SK-N-SH treated with all-trans-retinoic acid at 6 μM for 48 hours (cell line): Measurements from ENCODE around the gene CIITA.

ENCODE experiments used
- ATAC-seq: fragments of 200-7000 bp; cut with Tn5 transposase; 3 replicates; pipeline ENCODE4 v1.9.1; 2020; ENCODE audit warnings: mild to moderate bottlenecking, moderate library complexity
- BACH2 ChIP-seq: fragments of 250-450 bp; sonication (Bioruptor Pico); IDR thresholded peaks from 2 replicates; pipeline ENCODE4 v1.9.0; 2021; ENCODE audit warnings: mild to moderate bottlenecking, borderline replicate concordance
- CSDC2 ChIP-seq: fragments of 250-450 bp; sonication (Bioruptor Pico); IDR thresholded peaks from 2 replicates; pipeline ENCODE4 v1.5.0; 2020; ENCODE audit warnings: mild to moderate bottlenecking, moderate library complexity
- ESRRG ChIP-seq: fragments of 250-450 bp; sonication (Bioruptor Pico); IDR thresholded peaks from 2 replicates; pipeline ENCODE4 v1.6.1; 2021; ENCODE audit warnings: mild to moderate bottlenecking
- GLIS3 ChIP-seq: fragments of 250-450 bp; sonication (Bioruptor Pico); IDR thresholded peaks from 2 replicates; pipeline ENCODE4 v1.5.0; 2020; ENCODE audit warnings: mild to moderate bottlenecking, moderate library complexity
- ISL1 ChIP-seq: fragments of 250-450 bp; sonication (Bioruptor Pico); IDR thresholded peaks from 2 replicates; pipeline ENCODE4 v2.1.2; 2022; ENCODE audit warnings: mild to moderate bottlenecking, moderate library complexity
- OSR1 ChIP-seq: fragments of 250-450 bp; sonication (Bioruptor Pico); IDR thresholded peaks from 2 replicates; pipeline ENCODE4 v1.8.0; 2022; ENCODE audit warnings: moderate library complexity, mild to moderate bottlenecking, inconsistent platforms
- PPARA ChIP-seq: fragments of 250-450 bp; sonication (Bioruptor Pico); IDR thresholded peaks from 2 replicates; pipeline ENCODE4 v1.5.0; 2020; ENCODE audit warnings: mild to moderate bottlenecking, borderline replicate concordance
- RARB ChIP-seq: fragments of 250-450 bp; sonication (Bioruptor Pico); IDR thresholded peaks from 2 replicates; pipeline ENCODE4 v1.8.0; 2021; ENCODE audit warnings: mild to moderate bottlenecking, moderate library complexity
- SNAI2 ChIP-seq: fragments of 250-450 bp; sonication (Bioruptor Pico); IDR thresholded peaks from 2 replicates; pipeline ENCODE4 v1.5.0; 2020; ENCODE audit warnings: mild to moderate bottlenecking, moderate library complexity
- TCF4 ChIP-seq: fragments of 250-450 bp; sonication (Bioruptor Pico); IDR thresholded peaks from 2 replicates; pipeline ENCODE4 v1.8.0; 2021; ENCODE audit warnings: mild to moderate bottlenecking, moderate library complexity, borderline replicate concordance
- TOX ChIP-seq: fragments of 250-450 bp; sonication (Bioruptor Pico); IDR thresholded peaks from 2 replicates; pipeline ENCODE4 v1.8.0; 2021; ENCODE audit warnings: mild to moderate bottlenecking, moderate library complexity, borderline replicate concordance
- ZC3H10 ChIP-seq: fragments of 250-450 bp; sonication (Bioruptor Pico); IDR thresholded peaks from 2 replicates; pipeline ENCODE4 v1.5.1; 2021; ENCODE audit warnings: mild to moderate bottlenecking, moderate library complexity
- ZFP3 ChIP-seq: fragments of 250-450 bp; sonication (Bioruptor Pico); IDR thresholded peaks from 2 replicates; pipeline ENCODE4 v1.5.0; 2020; ENCODE audit warnings: mild to moderate bottlenecking, moderate library complexity
- ZFP30 ChIP-seq: fragments of 450-650 bp; formaldehyde crosslinking; IDR thresholded peaks from 2 replicates; pipeline ENCODE4 v1.5.0; 2022; ENCODE audit warnings: mild to moderate bottlenecking, moderate library complexity
- ZNF565 ChIP-seq: fragments of 450-650 bp; formaldehyde crosslinking; conservative IDR thresholded peaks from 2 replicates; pipeline ENCODE4 v1.5.0; 2020; ENCODE audit warnings: low read depth, mild to moderate bottlenecking, moderate library complexity
- ZNF70 ChIP-seq: fragments of 450-650 bp; formaldehyde crosslinking; IDR thresholded peaks from 2 replicates; pipeline ENCODE4 v1.5.0; 2020; ENCODE audit warnings: mild to moderate bottlenecking, moderate library complexity
- TF ChIP-seq, protein P1 (sequence below): fragments of 250-450 bp; sonication (Bioruptor Pico); IDR thresholded peaks from 2 replicates; pipeline ENCODE4 v1.8.0; 2021; ENCODE audit warnings: low read depth, mild to moderate bottlenecking, moderate library complexity, borderline replicate concordance
- TF ChIP-seq, protein P2 (sequence below): fragments of 250-450 bp; sonication (Bioruptor Pico); IDR thresholded peaks from 2 replicates; pipeline ENCODE4 v1.8.0; 2020; ENCODE audit warnings: mild to moderate bottlenecking, moderate library complexity, borderline replicate concordance
- TF ChIP-seq, protein P3 (sequence below): fragments of 250-450 bp; sonication (Bioruptor Pico); IDR thresholded peaks from 2 replicates; pipeline ENCODE4 v1.5.1; 2020; ENCODE audit warnings: low read depth, mild to moderate bottlenecking, moderate library complexity
- TF ChIP-seq, protein P4 (sequence below): fragments of 250-450 bp; sonication (Bioruptor Pico); IDR thresholded peaks from 2 replicates; pipeline ENCODE4 v1.5.1; 2021; ENCODE audit warnings: mild to moderate bottlenecking, moderate library complexity
- TF ChIP-seq, protein P5 (sequence below): fragments of 250-450 bp; sonication (Bioruptor Pico); IDR thresholded peaks from 2 replicates; pipeline ENCODE4 v1.5.0; 2020; ENCODE audit warnings: mild to moderate bottlenecking, moderate library complexity

Gene CIITA

DNA sequence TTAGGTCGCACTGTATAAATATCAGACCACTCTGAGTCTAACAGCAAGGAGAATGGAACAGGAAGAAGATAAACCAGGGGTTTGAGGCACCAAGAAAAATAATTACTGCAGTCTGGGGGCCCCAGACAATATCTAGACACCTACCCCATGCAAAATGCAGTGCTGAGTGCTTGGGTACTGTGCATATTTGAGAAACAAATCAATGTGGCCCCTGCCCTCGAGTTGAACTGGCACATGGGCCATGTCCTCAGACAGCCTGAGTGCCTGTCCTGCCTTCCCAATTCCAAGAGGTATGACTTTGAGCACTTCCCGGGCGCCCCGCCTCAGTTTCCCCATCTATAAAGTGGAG, 6.2 kb upstream of the CIITA start (continued):
- TF ChIP-seq, protein P1, sequence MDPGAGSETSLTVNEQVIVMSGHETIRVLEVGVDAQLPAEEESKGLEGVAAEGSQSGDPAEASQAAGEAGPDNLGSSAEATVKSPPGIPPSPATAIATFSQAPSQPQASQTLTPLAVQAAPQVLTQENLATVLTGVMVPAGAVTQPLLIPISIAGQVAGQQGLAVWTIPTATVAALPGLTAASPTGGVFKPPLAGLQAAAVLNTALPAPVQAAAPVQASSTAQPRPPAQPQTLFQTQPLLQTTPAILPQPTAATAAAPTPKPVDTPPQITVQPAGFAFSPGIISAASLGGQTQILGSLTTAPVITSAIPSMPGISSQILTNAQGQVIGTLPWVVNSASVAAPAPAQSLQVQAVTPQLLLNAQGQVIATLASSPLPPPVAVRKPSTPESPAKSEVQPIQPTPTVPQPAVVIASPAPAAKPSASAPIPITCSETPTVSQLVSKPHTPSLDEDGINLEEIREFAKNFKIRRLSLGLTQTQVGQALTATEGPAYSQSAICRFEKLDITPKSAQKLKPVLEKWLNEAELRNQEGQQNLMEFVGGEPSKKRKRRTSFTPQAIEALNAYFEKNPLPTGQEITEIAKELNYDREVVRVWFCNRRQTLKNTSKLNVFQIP (CRISPR knock-in tag), result no peak

DNA sequence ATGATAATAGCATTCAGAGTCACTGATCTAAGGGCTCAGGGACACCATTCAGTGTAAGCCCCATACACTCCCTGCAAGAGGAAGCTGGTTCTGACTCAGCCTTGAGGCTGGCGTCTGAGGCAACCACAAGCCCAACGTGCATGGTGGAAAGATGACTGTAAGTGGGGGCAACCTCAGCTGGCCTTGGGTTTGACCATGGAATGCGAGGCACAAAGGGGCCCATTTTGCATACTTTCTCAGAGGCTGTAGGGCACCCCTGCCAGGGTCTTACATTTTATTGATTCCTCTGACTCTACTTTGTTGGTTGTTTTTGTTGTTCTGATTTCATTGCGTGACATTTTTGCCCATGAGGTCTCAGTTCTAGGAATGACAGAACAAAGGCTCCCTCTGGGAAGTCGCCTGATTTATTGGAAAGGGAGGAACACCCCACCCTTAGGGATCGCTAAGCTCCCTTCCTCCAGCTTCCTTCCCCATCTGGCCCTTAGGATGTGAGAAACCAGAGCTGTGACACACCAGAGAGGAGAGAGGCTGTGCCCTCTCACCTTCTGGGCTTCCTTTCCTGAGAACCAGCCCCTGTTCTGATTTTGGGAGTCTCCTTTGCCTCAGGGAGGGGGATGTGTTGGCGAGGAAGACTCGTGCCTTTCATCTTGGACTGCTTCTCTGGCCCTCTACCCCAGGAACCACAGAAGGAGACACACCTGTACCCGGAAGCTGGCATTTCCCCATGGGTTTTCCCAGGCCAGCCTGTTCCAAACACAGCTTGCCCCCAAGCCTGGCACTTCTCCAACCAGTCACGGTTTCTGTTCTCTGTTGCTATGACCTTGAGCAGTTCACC, 5.6 kb upstream of the CIITA start:
- ATAC-seq, result peak; percentile 92
- no peak for TF ChIP-seq OSR1 (CRISPR knock-in tag)
- TF ChIP-seq, protein P2, sequence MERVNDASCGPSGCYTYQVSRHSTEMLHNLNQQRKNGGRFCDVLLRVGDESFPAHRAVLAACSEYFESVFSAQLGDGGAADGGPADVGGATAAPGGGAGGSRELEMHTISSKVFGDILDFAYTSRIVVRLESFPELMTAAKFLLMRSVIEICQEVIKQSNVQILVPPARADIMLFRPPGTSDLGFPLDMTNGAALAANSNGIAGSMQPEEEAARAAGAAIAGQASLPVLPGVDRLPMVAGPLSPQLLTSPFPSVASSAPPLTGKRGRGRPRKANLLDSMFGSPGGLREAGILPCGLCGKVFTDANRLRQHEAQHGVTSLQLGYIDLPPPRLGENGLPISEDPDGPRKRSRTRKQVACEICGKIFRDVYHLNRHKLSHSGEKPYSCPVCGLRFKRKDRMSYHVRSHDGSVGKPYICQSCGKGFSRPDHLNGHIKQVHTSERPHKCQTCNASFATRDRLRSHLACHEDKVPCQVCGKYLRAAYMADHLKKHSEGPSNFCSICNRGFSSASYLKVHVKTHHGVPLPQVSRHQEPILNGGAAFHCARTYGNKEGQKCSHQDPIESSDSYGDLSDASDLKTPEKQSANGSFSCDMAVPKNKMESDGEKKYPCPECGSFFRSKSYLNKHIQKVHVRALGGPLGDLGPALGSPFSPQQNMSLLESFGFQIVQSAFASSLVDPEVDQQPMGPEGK (CRISPR knock-in tag), result no peak
- TF ChIP-seq, protein P1 (CRISPR knock-in tag), result no peak
- TF ChIP-seq, protein P3, sequence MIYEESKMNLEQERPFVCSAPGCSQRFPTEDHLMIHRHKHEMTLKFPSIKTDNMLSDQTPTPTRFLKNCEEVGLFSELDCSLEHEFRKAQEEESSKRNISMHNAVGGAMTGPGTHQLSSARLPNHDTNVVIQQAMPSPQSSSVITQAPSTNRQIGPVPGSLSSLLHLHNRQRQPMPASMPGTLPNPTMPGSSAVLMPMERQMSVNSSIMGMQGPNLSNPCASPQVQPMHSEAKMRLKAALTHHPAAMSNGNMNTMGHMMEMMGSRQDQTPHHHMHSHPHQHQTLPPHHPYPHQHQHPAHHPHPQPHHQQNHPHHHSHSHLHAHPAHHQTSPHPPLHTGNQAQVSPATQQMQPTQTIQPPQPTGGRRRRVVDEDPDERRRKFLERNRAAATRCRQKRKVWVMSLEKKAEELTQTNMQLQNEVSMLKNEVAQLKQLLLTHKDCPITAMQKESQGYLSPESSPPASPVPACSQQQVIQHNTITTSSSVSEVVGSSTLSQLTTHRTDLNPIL (CRISPR knock-in tag), result no peak
- no peak for TF ChIP-seq GLIS3
- TF ChIP-seq TCF4 (CRISPR knock-in tag), result no peak
- no peak for TF ChIP-seq TOX (CRISPR knock-in tag)
- no peak for TF ChIP-seq ZNF565 (CRISPR knock-in tag)
- TF ChIP-seq ESRRG (CRISPR knock-in tag), result no peak
- TF ChIP-seq ZNF70 (CRISPR knock-in tag), result no peak
- TF ChIP-seq BACH2 (CRISPR knock-in tag), result no peak
- TF ChIP-seq, all 23 proteins: peak for 0

DNA sequence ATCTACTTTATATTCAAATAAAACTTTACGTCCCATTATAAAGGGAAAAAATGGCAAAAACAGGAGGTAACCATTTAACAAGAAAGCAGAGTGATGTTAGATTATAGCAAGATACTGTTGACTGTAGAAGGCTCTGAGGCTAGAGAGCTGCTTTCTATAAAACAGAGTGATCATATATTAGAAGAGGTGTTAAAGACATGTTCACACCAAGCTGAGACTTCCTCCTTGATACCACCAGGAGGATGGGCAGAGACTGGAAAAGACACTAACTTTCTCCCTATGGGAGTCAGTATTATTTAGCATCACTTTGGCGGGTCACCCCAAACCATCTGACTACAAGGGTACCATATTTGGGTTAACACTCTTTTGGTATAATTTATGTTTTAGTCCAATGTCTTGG, 687 bp upstream of the CIITA start:
- ATAC-seq, result no peak
- TF ChIP-seq ZFP3 (CRISPR knock-in tag) (no peak), RARB (CRISPR knock-in tag) (no peak), CSDC2 (CRISPR knock-in tag) (no peak), BACH2 (CRISPR knock-in tag) (no peak), ESRRG (CRISPR knock-in tag) (no peak), OSR1 (CRISPR knock-in tag) (no peak), ZC3H10 (CRISPR knock-in tag) (no peak), ISL1 (CRISPR knock-in tag) (no peak), SNAI2 (no peak), PPARA (CRISPR knock-in tag) (no peak), ZNF70 (CRISPR knock-in tag) (no peak), TOX (CRISPR knock-in tag) (no peak), ZFP30 (no peak), ZNF565 (CRISPR knock-in tag) (no peak)
- TF ChIP-seq, protein P3 (CRISPR knock-in tag), result no peak
- TF ChIP-seq, protein P4, sequence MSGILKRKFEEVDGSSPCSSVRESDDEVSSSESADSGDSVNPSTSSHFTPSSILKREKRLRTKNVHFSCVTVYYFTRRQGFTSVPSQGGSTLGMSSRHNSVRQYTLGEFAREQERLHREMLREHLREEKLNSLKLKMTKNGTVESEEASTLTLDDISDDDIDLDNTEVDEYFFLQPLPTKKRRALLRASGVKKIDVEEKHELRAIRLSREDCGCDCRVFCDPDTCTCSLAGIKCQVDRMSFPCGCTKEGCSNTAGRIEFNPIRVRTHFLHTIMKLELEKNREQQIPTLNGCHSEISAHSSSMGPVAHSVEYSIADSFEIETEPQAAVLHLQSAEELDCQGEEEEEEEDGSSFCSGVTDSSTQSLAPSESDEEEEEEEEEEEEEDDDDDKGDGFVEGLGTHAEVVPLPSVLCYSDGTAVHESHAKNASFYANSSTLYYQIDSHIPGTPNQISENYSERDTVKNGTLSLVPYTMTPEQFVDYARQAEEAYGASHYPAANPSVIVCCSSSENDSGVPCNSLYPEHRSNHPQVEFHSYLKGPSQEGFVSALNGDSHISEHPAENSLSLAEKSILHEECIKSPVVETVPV (CRISPR knock-in tag), result no peak
- TF ChIP-seq, protein P5, sequence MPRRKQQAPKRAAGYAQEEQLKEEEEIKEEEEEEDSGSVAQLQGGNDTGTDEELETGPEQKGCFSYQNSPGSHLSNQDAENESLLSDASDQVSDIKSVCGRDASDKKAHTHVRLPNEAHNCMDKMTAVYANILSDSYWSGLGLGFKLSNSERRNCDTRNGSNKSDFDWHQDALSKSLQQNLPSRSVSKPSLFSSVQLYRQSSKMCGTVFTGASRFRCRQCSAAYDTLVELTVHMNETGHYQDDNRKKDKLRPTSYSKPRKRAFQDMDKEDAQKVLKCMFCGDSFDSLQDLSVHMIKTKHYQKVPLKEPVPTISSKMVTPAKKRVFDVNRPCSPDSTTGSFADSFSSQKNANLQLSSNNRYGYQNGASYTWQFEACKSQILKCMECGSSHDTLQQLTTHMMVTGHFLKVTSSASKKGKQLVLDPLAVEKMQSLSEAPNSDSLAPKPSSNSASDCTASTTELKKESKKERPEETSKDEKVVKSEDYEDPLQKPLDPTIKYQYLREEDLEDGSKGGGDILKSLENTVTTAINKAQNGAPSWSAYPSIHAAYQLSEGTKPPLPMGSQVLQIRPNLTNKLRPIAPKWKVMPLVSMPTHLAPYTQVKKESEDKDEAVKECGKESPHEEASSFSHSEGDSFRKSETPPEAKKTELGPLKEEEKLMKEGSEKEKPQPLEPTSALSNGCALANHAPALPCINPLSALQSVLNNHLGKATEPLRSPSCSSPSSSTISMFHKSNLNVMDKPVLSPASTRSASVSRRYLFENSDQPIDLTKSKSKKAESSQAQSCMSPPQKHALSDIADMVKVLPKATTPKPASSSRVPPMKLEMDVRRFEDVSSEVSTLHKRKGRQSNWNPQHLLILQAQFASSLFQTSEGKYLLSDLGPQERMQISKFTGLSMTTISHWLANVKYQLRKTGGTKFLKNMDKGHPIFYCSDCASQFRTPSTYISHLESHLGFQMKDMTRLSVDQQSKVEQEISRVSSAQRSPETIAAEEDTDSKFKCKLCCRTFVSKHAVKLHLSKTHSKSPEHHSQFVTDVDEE (CRISPR knock-in tag), result no peak
- TF ChIP-seq, protein P1 (CRISPR knock-in tag), result no peak
